Measurements from ENCODE around the gene AMPH.

- TF ChIP-seq CTCF (conservative IDR thresholded peaks at IDR 0.05) (no peak), EZH2 (IDR thresholded peaks at IDR 0.05; ENCODE audit: low read depth) (no peak)
Measured at GRCh38 chr7:38673795-38674194, 42.6 kb upstream of the AMPH start.
